ENCODE measurements around the gene ACE. TPM values are rescaled to one million over a fixed set of nuclear protein-coding genes. Genes with fewer than 3 reads are reported as not detected.

Gene ACE
- total RNA-seq, 4 donors from 2014 or later: 3.1 to 5.8 (median 4.2) TPM

GRCh38 chr17:63498626-63499195 is 21.9 kb downstream of the ACE start:
- TF ChIP-seq, protein P1, sequence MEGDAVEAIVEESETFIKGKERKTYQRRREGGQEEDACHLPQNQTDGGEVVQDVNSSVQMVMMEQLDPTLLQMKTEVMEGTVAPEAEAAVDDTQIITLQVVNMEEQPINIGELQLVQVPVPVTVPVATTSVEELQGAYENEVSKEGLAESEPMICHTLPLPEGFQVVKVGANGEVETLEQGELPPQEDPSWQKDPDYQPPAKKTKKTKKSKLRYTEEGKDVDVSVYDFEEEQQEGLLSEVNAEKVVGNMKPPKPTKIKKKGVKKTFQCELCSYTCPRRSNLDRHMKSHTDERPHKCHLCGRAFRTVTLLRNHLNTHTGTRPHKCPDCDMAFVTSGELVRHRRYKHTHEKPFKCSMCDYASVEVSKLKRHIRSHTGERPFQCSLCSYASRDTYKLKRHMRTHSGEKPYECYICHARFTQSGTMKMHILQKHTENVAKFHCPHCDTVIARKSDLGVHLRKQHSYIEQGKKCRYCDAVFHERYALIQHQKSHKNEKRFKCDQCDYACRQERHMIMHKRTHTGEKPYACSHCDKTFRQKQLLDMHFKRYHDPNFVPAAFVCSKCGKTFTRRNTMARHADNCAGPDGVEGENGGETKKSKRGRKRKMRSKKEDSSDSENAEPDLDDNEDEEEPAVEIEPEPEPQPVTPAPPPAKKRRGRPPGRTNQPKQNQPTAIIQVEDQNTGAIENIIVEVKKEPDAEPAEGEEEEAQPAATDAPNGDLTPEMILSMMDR (IDR thresholded peaks at IDR 0.05): no peak
- TF ChIP-seq POLR2A (IDR thresholded peaks at IDR 0.05): no peak
- no peak overlapping the region for H3K4me3 ChIP-seq
- H3K27me3 ChIP-seq: peaks cover 0 to 30% (median 0%) of the 10 kb centered on the region in 4 donors
- H3K4me1 ChIP-seq: peaks cover 0 to 5% (median 0%) of the 10 kb centered on the region in 3 donors
- H3K36me3 ChIP-seq: no peaks in the 10 kb centered on the region
- H3K9me3 ChIP-seq: no peaks in the 10 kb centered on the region
- no peak for DNase-seq
- intact Hi-C loops (cut with DNase I): no loop called here
- WGBS, 2 donors: 73 to 77% methylated on average over 6 to 9 of the region's 9 CpGs
- H3K27ac ChIP-seq: no peak overlapping the region

DNA sequence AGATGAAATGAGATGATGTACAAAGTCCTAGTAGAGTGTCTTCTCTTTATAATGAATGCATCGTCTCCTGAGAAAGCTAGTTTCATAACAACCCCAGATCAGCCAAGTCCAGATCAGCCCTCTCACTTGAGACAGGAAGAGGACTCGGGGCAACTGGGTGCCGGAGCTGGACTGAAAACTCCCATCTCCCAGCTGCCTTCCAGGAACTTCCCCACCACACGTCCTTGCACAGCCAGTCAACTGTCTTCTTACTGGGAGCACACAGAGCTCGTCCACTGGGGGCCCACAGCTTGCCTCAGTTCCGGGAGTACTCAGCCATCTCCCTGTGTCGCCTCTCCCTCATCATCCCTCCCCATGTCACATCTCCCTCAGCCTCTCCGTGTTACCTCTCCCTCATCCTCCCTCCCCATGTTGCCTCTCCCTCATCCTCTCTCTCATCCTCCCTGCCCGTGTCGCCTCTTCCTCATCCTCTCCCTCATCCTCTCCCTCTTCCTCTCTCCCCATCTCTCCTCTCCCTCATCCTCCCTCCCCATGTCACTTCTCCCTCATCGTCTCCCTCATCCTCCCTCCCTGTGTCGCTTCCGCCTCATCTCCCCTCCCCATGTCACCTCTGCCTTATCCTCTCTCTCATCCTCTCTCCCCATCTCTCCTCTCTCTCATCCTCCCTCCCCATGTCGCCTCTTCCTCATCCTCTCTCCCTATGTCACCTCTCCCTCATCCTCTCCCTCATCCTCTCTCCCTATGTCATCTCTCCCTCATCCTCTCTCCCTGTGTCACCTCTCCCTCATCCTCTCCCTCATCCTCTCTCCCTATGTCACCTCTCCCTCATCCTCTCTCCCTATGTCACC is 23.9 kb downstream of the ACE start:
- Histone ChIP-seq H3K4me3 (no peak overlapping the region), H3K27ac (no peak overlapping the region), H3K36me3 (no peaks in the 10 kb centered on the region), H3K27me3 (peaks cover 0 to 47% (median 0%) of the 10 kb centered on the region in 4 donors), H3K9me3 (no peaks in the 10 kb centered on the region), H3K4me1 (peaks cover 0 to 5% (median 0%) of the 10 kb centered on the region in 3 donors)
- intact Hi-C loops (cut with DNase I): no loop called here
- TF ChIP-seq, protein P1 (IDR thresholded peaks at IDR 0.05): no peak
- no peak for TF ChIP-seq POLR2A (IDR thresholded peaks at IDR 0.05)
- DNase-seq: no peak
- 45 to 62% methylated on average over 14 of the region's 14 CpGs for WGBS, 2 donors

DNA sequence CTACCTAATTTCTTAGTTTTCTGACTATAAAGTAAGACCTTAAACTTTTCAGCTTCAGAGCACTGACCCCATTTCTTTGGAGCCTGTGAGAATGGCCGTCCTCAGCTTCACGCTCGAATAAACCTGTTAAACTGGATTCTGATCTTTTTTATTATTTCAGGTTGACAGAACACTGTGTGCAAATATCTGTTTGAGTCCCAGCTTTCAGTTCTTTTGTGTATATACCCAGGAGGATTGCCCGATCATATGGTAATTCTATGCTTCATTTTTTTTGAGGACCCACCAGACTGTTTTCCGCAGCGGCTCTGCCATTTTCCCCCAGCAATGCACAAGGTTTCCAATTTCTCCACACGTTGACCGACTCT is 26.5 kb downstream of the ACE start:
- Histone ChIP-seq H3K9me3 (no peaks in the 10 kb centered on the region), H3K36me3 (no peaks in the 10 kb centered on the region), H3K27me3 (peaks cover 0 to 70% (median 0%) of the 10 kb centered on the region in 4 donors), H3K4me3 (no peak overlapping the region), H3K27ac (no peak overlapping the region), H3K4me1 (peaks cover 0 to 5% (median 0%) of the 10 kb centered on the region in 3 donors)
- intact Hi-C loops (cut with DNase I): no loop called here
- 39 to 50% methylated on average over 8 of the region's 8 CpGs for WGBS, 2 donors
- no peak for DNase-seq
- no peak for TF ChIP-seq POLR2A (IDR thresholded peaks at IDR 0.05)
- TF ChIP-seq, protein P1 (IDR thresholded peaks at IDR 0.05): no peak

GRCh38 chr17:63504261-63504660 is 27.4 kb downstream of the ACE start:
- Histone ChIP-seq H3K4me3 (no peak overlapping the region), H3K9me3 (no peaks in the 10 kb centered on the region), H3K36me3 (no peaks in the 10 kb centered on the region), H3K27me3 (peaks cover 0 to 77% (median 0%) of the 10 kb centered on the region in 4 donors), H3K4me1 (peaks cover 0 to 5% (median 0%) of the 10 kb centered on the region in 3 donors), H3K27ac (no peak overlapping the region)
- intact Hi-C loops (cut with DNase I): no loop called here
- DNase-seq: no peak
- no peak for TF ChIP-seq POLR2A (IDR thresholded peaks at IDR 0.05)
- TF ChIP-seq, protein P1 (IDR thresholded peaks at IDR 0.05): no peak

DNA sequence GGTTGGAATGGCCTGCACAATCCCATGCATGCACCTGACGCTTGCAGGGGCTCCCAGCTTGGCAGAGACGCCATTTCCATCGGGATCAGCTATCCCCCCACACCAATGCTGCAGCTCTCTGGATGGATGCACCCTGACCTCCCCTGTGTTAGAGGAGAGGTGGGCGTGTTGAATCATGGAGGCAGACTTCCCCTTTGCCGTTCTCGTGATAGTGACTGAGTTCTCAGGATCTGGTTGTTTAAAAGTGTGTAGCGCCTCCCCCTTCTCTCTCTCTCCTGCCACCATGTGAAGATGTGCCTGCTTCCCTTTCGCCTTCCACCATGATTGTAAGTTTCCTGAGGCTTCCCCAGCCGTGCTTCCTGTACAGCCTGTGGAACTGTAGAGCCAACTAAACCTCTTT is 28.5 kb downstream of the ACE start:
- no peak for DNase-seq
- Histone ChIP-seq H3K27ac (no peak overlapping the region), H3K4me3 (no peak overlapping the region), H3K9me3 (no peaks in the 10 kb centered on the region), H3K27me3 (peaks cover 0 to 73% (median 0%) of the 10 kb centered on the region in 4 donors), H3K36me3 (no peaks in the 10 kb centered on the region), H3K4me1 (peaks cover 0 to 5% (median 0%) of the 10 kb centered on the region in 3 donors)
- 83 to 89% methylated on average over 8 to 9 of the region's 9 CpGs for WGBS, 2 donors
- no peak for TF ChIP-seq POLR2A (IDR thresholded peaks at IDR 0.05)
- TF ChIP-seq, protein P1 (IDR thresholded peaks at IDR 0.05): no peak
- intact Hi-C loops (cut with DNase I): no loop called here

Data from esophagus squamous epithelium (tissue), 5 donors.